Karpas-422 (cell line): ENCODE results near the gene NHSL2. TPM values are rescaled to one million over a fixed set of nuclear protein-coding genes. Genes with fewer than 3 reads are reported as not detected.

Experiments used
- DNase-seq: peaks from one replicate; pipeline ENCODE4 v3.0.0-alpha.2; 2015
- H2AFZ ChIP-seq: fragments of 200-600 bp; sonication (generic); 2 replicates; pipeline ENCODE4 v1.6.1; 2014; ENCODE audit warnings: antibody characterized with exemption, low read length, mixed read lengths
- H3K27ac ChIP-seq: fragments of 200-600 bp; sonication (generic); 2 replicates; pipeline ENCODE4 v1.5.1; 2014; ENCODE audit warnings: mild to moderate bottlenecking, low read length, moderate library complexity
- H3K27me3 ChIP-seq: fragments of 200-600 bp; sonication (generic); 2 replicates; pipeline ENCODE4 v1.6.1; 2014; ENCODE audit warnings: low read length, mixed read lengths
- H3K36me3 ChIP-seq: fragments of 200-600 bp; sonication (generic); 2 replicates; pipeline ENCODE4 v1.6.1; 2014; ENCODE audit warnings: low read length, mixed read lengths; ENCODE audit not compliant: insufficient read depth
- H3K4me1 ChIP-seq: fragments of 200-600 bp; sonication (generic); 2 replicates; pipeline ENCODE4 v1.6.1; 2014; ENCODE audit warnings: mild to moderate bottlenecking, low read length, mixed read lengths
- H3K4me2 ChIP-seq: fragments of 200-600 bp; sonication (generic); 2 replicates; pipeline ENCODE4 v1.6.1; 2014; ENCODE audit warnings: low read length, low read depth, mild to moderate bottlenecking; ENCODE audit not compliant: poor library complexity, severe bottlenecking
- H3K4me3 ChIP-seq: fragments of 200-600 bp; sonication (generic); 2 replicates; pipeline ENCODE4 v1.5.1; 2014; ENCODE audit warnings: mild to moderate bottlenecking, antibody characterized with exemption, low read length, mixed read lengths
- H3K79me2 ChIP-seq: fragments of 200-600 bp; sonication (generic); 2 replicates; pipeline ENCODE4 v1.6.1; 2014; ENCODE audit warnings: mild to moderate bottlenecking, low read length, mixed read lengths
- H3K9ac ChIP-seq: fragments of 200-600 bp; sonication (generic); 2 replicates; pipeline ENCODE4 v1.6.0; 2014; ENCODE audit warnings: low read length
- H3K9me2 ChIP-seq: fragments of 200-600 bp; sonication (generic), shearing (Covaris generic); replicated peaks from 2 replicates; pipeline ENCODE4 v1.6.0; 2014; ENCODE audit warnings: mild to moderate bottlenecking, low read length, moderate library complexity; ENCODE audit not compliant: insufficient read depth
- H3K9me3 ChIP-seq: fragments of 300-700, 200-600 bp; sonication (generic); 2 replicates; pipeline ENCODE4 v1.6.1; 2014; ENCODE audit warnings: low read length, mixed read lengths
- H4K20me1 ChIP-seq: fragments of 200-600 bp; sonication (generic); 2 replicates; pipeline ENCODE4 v1.6.1; 2014; ENCODE audit warnings: mild to moderate bottlenecking, antibody characterized with exemption, low read length, low read depth; ENCODE audit not compliant: insufficient read depth
- total RNA-seq: library from RNA; depleted of rRNA; stranded (reverse); fragments of >200 nt; shearing (Covaris generic); gene quantifications from 2 replicates; pipeline ENCODE4 v1.2.3, GENCODE V29; 2014; ENCODE audit warnings: low replicate concordance

Gene NHSL2
- total RNA-seq, 1 experiment from 2014 or later = not detected

DNA sequence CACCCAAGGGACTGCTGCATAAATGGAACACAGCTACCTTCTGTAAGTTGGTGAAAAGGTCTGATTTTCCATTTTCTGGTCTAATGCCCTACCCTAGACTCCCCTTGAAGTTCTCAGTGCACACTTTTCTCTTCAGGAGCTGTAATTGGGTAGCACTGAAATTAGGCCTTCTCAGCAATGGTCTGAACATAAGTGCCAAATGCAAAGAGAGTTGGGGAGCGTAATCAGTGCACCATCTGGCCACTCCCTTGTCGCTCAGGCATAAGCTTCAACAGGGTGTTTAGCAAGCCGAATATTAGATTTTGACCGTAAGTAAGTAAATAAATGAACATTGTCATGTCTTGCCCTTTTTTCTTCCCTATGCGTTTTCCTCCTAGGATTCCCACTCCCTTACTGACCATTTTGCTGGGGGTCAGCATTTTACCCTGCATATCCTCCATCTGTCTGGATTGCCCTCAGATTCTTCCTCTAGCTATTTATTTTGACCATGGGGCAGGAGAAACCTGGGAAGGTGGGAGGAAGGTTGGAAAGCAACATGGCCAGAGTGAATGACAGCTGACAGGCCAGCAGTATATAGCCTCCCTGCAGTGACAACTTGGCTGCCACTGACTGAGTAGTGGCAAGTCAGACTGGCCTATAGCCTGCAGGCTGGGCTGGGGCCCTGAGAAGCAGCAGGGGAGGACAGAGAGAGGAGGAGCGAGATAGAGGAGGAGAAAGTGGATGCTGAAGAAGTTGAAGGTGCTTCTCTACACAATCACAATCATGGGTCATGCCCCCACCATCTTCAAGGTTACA lies 2.7 kb downstream of the NHSL2 start:
- H2AFZ ChIP-seq = no peak overlapping the region
- DNase-seq = no peak
- no peak overlapping the region for H3K4me2 ChIP-seq
- no peak overlapping the region for H3K4me3 ChIP-seq
- no peak overlapping the region for H3K9ac ChIP-seq
- H3K27ac ChIP-seq = no peak overlapping the region
- no peaks in the 10 kb centered on the region for H3K79me2 ChIP-seq
- no peaks in the 10 kb centered on the region for H3K36me3 ChIP-seq
- no peaks in the 10 kb centered on the region for H3K4me1 ChIP-seq
- no peaks in the 10 kb centered on the region for H3K27me3 ChIP-seq
- H3K9me3 ChIP-seq = no peaks in the 10 kb centered on the region
- no peaks in the 10 kb centered on the region for H4K20me1 ChIP-seq
- no peaks in the 10 kb centered on the region for H3K9me2 ChIP-seq

DNA sequence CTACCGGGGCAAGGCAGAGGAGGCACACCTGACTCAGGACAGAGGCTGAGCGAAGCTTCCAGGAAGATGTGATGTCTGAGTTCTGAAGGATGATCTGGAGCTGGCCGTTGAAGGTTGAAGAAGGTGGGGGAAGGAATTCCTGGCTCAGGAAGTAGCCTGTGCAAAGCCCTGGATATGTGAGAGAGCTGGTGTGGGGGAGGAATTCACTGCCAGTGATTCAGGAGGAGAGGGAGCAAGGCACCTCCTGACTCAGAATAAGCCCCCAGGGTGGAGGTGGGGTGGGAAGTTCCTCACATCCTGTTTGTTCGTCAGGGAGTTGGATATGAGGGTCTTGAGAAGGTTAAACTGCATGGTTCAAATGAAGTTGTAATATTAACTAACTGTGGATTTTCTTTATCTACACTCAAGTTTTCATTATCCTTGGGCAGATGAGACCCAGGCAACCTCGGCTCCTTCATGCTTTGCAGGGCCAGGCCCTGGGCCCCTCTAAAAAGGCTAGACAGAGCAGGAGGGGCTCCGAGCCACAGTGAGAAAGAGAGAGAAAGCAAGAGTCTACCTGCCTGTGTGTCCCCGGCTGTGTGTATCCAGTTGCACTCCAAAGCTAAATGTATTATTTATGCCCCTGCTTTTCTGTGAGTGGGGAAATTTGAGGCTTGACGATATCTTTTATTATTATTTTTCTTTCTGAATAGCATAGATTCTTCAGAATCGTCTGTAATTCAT lies 7.1 kb downstream of the NHSL2 start:
- Histone ChIP-seq H3K79me2 (no peaks in the 10 kb centered on the region), H3K9ac (no peak overlapping the region), H3K4me1 (no peaks in the 10 kb centered on the region), H3K27ac (no peak overlapping the region), H3K4me2 (no peak overlapping the region), H3K27me3 (no peaks in the 10 kb centered on the region), H3K9me2 (no peaks in the 10 kb centered on the region), H2AFZ (no peak overlapping the region), H3K36me3 (no peaks in the 10 kb centered on the region), H3K4me3 (no peak overlapping the region), H4K20me1 (no peaks in the 10 kb centered on the region), H3K9me3 (no peaks in the 10 kb centered on the region)
- DNase-seq = no peak

GRCh38 chrX:71919431-71919830 lies 8.8 kb downstream of the NHSL2 start:
- H4K20me1 ChIP-seq = no peaks in the 10 kb centered on the region
- H3K4me3 ChIP-seq = no peak overlapping the region
- no peaks in the 10 kb centered on the region for H3K9me2 ChIP-seq
- H3K4me1 ChIP-seq = no peaks in the 10 kb centered on the region
- H3K36me3 ChIP-seq = no peaks in the 10 kb centered on the region
- no peaks in the 10 kb centered on the region for H3K27me3 ChIP-seq
- no peak overlapping the region for H2AFZ ChIP-seq
- H3K79me2 ChIP-seq = no peaks in the 10 kb centered on the region
- no peak overlapping the region for H3K4me2 ChIP-seq
- no peak for DNase-seq
- no peak overlapping the region for H3K27ac ChIP-seq
- H3K9ac ChIP-seq = no peak overlapping the region
- no peaks in the 10 kb centered on the region for H3K9me3 ChIP-seq

GRCh38 chrX:71919886-71920285 lies 9.2 kb downstream of the NHSL2 start:
- Histone ChIP-seq H3K9ac (no peak overlapping the region), H4K20me1 (no peaks in the 10 kb centered on the region), H3K79me2 (no peaks in the 10 kb centered on the region), H3K9me2 (no peaks in the 10 kb centered on the region), H3K9me3 (no peaks in the 10 kb centered on the region), H2AFZ (no peak overlapping the region), H3K27me3 (no peaks in the 10 kb centered on the region), H3K36me3 (no peaks in the 10 kb centered on the region), H3K4me1 (no peaks in the 10 kb centered on the region), H3K4me2 (no peak overlapping the region), H3K27ac (no peak overlapping the region), H3K4me3 (no peak overlapping the region)
- no peak for DNase-seq

DNA sequence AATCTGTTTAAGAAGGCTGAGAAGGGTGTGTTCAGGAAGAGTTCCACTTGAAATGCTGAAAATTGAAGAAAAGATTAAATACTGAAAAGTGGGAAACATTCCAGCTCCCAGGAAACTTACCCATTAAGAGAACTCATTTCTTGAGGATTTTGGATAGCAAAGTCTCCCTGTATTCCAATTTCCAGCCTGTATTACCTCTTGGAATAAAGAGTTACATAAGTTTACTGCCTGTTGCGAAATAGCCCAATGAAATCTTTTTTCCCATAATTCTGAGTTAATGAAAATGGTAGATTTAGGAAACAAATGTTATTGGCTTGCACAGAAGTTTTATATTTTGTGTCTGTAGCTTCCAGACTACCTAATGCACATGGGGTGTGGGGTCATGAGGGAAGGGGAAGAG lies 12.0 kb downstream of the NHSL2 start:
- no peaks in the 10 kb centered on the region for H3K4me1 ChIP-seq
- H3K9ac ChIP-seq = no peak overlapping the region
- H3K27me3 ChIP-seq = no peaks in the 10 kb centered on the region
- no peak for DNase-seq
- no peaks in the 10 kb centered on the region for H4K20me1 ChIP-seq
- H3K27ac ChIP-seq = no peak overlapping the region
- H3K36me3 ChIP-seq = no peaks in the 10 kb centered on the region
- H3K4me2 ChIP-seq = no peak overlapping the region
- no peaks in the 10 kb centered on the region for H3K9me3 ChIP-seq
- H3K79me2 ChIP-seq = no peaks in the 10 kb centered on the region
- H3K9me2 ChIP-seq = no peaks in the 10 kb centered on the region
- H2AFZ ChIP-seq = no peak overlapping the region
- H3K4me3 ChIP-seq = no peak overlapping the region

GRCh38 chrX:71923516-71923915 lies 12.9 kb downstream of the NHSL2 start:
- Histone ChIP-seq H3K79me2 (no peaks in the 10 kb centered on the region), H3K4me1 (no peaks in the 10 kb centered on the region), H3K9me3 (no peaks in the 10 kb centered on the region), H3K9me2 (no peaks in the 10 kb centered on the region), H3K27me3 (no peaks in the 10 kb centered on the region), H3K4me2 (no peak overlapping the region), H3K9ac (no peak overlapping the region), H3K27ac (no peak overlapping the region), H3K4me3 (no peak overlapping the region), H3K36me3 (no peaks in the 10 kb centered on the region), H2AFZ (no peak overlapping the region), H4K20me1 (no peaks in the 10 kb centered on the region)
- no peak for DNase-seq

- Histone ChIP-seq H3K27me3 (no peaks in the 10 kb centered on the region), H3K4me3 (no peak overlapping the region), H3K4me1 (no peaks in the 10 kb centered on the region), H3K27ac (no peak overlapping the region), H3K9ac (no peak overlapping the region), H3K79me2 (no peaks in the 10 kb centered on the region), H3K36me3 (no peaks in the 10 kb centered on the region), H4K20me1 (no peaks in the 10 kb centered on the region), H2AFZ (no peak overlapping the region), H3K9me3 (no peaks in the 10 kb centered on the region), H3K9me2 (no peaks in the 10 kb centered on the region), H3K4me2 (no peak overlapping the region)
- no peak for DNase-seq
Observed at GRCh38 chrX:71927040-71927439, 16.4 kb downstream of the NHSL2 start.

DNA sequence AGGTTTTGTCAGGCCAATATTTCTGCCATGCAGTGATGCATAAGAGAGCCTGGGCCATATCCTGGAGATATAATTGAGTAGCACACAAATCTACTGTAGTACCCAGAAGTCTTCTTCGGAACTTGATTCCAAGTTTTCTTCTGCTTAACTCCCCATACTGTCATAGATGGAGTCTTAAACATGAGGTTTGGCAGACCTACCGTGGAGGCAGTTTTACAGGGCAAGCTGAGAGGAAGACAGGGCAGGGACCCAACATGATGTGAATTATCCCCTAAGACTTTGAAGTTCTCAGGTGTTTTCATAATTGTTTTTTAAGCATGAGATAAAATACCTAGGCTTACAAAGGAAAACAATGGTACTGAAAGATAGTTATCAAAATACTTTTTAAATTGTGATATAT lies 18.2 kb downstream of the NHSL2 start:
- DNase-seq = no peak
- no peaks in the 10 kb centered on the region for H4K20me1 ChIP-seq
- no peaks in the 10 kb centered on the region for H3K9me2 ChIP-seq
- H3K9me3 ChIP-seq = no peaks in the 10 kb centered on the region
- no peaks in the 10 kb centered on the region for H3K27me3 ChIP-seq
- no peak overlapping the region for H3K9ac ChIP-seq
- H3K79me2 ChIP-seq = no peaks in the 10 kb centered on the region
- H3K27ac ChIP-seq = no peak overlapping the region
- no peaks in the 10 kb centered on the region for H3K36me3 ChIP-seq
- H3K4me2 ChIP-seq = no peak overlapping the region
- no peak overlapping the region for H2AFZ ChIP-seq
- no peak overlapping the region for H3K4me3 ChIP-seq
- no peaks in the 10 kb centered on the region for H3K4me1 ChIP-seq
